Aorta (tissue), 5 donors: ENCODE measurements around the gene ANKFY1. TPM values are rescaled to one million over a fixed set of nuclear protein-coding genes. Genes with fewer than 3 reads are reported as not detected.
A peak's percentile ranks its signal among the peaks of the same experiment; 100 is the strongest.

Source experiments
- ATAC-seq: fragments of 200-7000 bp; cut with Tn5 transposase; one replicate; pipeline ENCODE4 v1.9.1; 2022; ENCODE audit warnings: moderate library complexity; ENCODE audit not compliant: low FRiP score
- DNase-seq, 2 donors: peaks; one replicate each; pipeline ENCODE4 v3.0.0-alpha.2; 2020
- H3K27ac ChIP-seq, 2 donors: one replicate each; pipeline ENCODE4 v1.5.1; 2013; ENCODE audit warnings: low read length in 2 of 2, mild to moderate bottlenecking in 2 of 2, moderate library complexity in 2 of 2, control low read depth in 1 of 2, inconsistent platforms in 1 of 2, low read depth in 1 of 2
- H3K27me3 ChIP-seq, 2 donors: one replicate each; pipeline ENCODE4 v1.6.1; 2013; ENCODE audit warnings: control low read depth in 1 of 2, low read length in 1 of 2, mild to moderate bottlenecking in 1 of 2, moderate library complexity in 1 of 2; ENCODE audit not compliant: insufficient read depth in 2 of 2, control insufficient read depth in 1 of 2
- H3K36me3 ChIP-seq, 2 donors: one replicate each; pipeline ENCODE4 v1.6.1; 2013; ENCODE audit warnings: control low read depth in 1 of 2, low read length in 1 of 2, mild to moderate bottlenecking in 1 of 2; ENCODE audit not compliant: insufficient read depth in 2 of 2, control insufficient read depth in 1 of 2
- H3K4me1 ChIP-seq, 2 donors: one replicate each; pipeline ENCODE4 v1.6.1; 2013; ENCODE audit warnings: low read length in 2 of 2, control low read depth in 1 of 2, mild to moderate bottlenecking in 1 of 2, moderate library complexity in 1 of 2; ENCODE audit not compliant: insufficient read depth in 2 of 2, control insufficient read depth in 1 of 2
- H3K4me3 ChIP-seq, 2 donors: one replicate each; pipeline ENCODE4 v1.5.1; 2013; ENCODE audit warnings: low read length in 2 of 2, control low read depth in 1 of 2, mild to moderate bottlenecking in 1 of 2
- H3K9me3 ChIP-seq: one replicate; pipeline ENCODE4 v1.6.1; 2013; ENCODE audit warnings: mild to moderate bottlenecking, low read length; ENCODE audit not compliant: control insufficient read depth
- WGBS, 2 donors: extraction: QIAGEN DNeasy Blood & Tissue Kit; methylation state at CpG; one replicate each; pipeline ENCODE4 v1.1.7; 2013; 5-methylcytosine and 5-hydroxymethylcytosine counted together
- intact Hi-C, 2 donors: fragments of 100-400 bp; cut with DNase I; formaldehyde crosslinking; loops; one replicate each; pipeline versions ENCODE4 v1.14.2 to v1.15.0; 2022
- polyA plus RNA-seq, 2 donors: library from polyadenylated mRNA; stranded (reverse); fragments of 200-250 nt; gene quantifications; one replicate each; pipeline ENCODE4 v1.2.3, GENCODE V29; 2013
- total RNA-seq, 2 donors: library from RNA; stranded (reverse); fragmentation: NEBNext Ultra II Directional; extraction: Animal tissue kit (Norgen Biotek cat#: 25700); gene quantifications; one replicate each; pipeline ENCODE4 v1.2.1, GENCODE V29; 2021
- donor health status: healthy with polysubstance abuse.
- donor health status: Bipolar disorder and iron deficiency.
- donor health status: DM: no; HTN: no; CAD: no.
- donor health status: DM: no; HTN: no; CAD: no.
- donor health status: DM: yes; HTN: yes; CAD: no.

ANKFY1 gene
- total and polyA plus RNA-seq, 4 donors: 4.5 to 71.6 (median 37.7) TPM

DNA sequence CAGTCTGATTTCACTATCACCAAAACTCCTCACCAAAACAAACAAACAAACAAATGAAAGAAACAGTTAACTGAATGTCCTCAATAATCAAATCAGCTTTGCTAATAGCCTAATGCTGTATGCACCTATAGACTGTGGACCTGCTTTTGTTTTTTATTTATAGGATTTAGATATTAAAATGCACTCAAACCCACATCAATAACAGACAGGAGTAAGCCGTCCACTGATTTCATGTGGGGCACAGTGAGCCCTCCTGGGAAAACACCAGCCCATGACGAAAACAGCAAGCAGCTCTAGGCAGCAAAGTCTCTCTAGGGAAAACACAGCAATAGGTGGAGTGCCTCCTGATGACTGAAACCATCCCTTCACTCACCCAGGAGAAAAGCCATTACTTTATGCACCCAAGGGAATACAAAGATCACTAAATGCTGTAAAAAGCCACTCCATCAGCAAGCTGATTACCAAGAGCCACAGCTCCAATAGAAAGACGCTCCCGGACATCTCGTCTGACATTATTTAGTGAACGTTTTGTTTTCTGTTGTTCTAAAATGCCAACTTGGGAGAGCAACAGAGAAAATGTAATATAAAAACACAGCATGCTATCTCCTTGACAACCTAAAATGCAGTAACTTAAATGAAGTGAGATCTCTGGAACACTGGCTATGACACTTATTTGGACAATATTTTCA lies 47.8 kb downstream of the ANKFY1 start:
- Histone ChIP-seq H3K4me3 (no peak overlapping the region), H3K27ac (no peak overlapping the region), H3K27me3 (no peaks in the 10 kb centered on the region), H3K9me3 (no peaks in the 10 kb centered on the region), H3K36me3 (no peaks in the 10 kb centered on the region), H3K4me1 (no peaks in the 10 kb centered on the region)
- DNase-seq: no peak
- intact Hi-C loops: loop anchor here (1.0 to 10.0 kb wide), 7 partner anchors 33 to 409 kb away; partner anchors contain the start of gene ANKFY1 (in 2 of the 2)
- WGBS, 2 donors: 48 to 63% methylated on average over 6 of the region's 6 CpGs
- ATAC-seq: no peak

DNA sequence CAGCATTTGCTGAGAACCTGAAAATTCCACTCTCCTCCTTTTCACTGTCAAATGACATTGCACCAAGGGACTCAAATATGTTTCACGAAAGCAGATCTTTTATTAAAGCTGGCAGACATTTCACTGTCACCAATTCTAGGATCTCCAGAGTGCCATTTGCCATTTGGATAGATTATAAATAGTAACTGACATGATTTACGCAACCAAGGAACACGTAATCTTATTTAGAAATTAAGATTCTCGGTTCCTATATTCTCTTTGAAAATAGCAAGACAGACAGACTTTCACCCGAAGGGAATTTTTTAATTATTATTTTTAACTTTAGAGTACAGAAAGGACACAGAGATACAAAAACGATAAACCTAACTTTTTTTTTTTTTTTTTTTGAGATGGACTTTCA lies 49.6 kb downstream of the ANKFY1 start:
- no peaks in the 10 kb centered on the region for H3K27me3 ChIP-seq
- no peak overlapping the region for H3K27ac ChIP-seq
- intact Hi-C loops: loop anchor here (2.0 to 10.0 kb wide), 3 partner anchors 35 to 411 kb away; partner anchors contain the start of gene ANKFY1 (in 1 of the 2)
- H3K36me3 ChIP-seq: no peaks in the 10 kb centered on the region
- H3K9me3 ChIP-seq: no peaks in the 10 kb centered on the region
- H3K4me3 ChIP-seq: no peak overlapping the region
- ATAC-seq: no peak
- DNase-seq: no peak
- no peaks in the 10 kb centered on the region for H3K4me1 ChIP-seq
- 52 to 66% methylated on average over 6 of the region's 6 CpGs for WGBS, 2 donors

DNA sequence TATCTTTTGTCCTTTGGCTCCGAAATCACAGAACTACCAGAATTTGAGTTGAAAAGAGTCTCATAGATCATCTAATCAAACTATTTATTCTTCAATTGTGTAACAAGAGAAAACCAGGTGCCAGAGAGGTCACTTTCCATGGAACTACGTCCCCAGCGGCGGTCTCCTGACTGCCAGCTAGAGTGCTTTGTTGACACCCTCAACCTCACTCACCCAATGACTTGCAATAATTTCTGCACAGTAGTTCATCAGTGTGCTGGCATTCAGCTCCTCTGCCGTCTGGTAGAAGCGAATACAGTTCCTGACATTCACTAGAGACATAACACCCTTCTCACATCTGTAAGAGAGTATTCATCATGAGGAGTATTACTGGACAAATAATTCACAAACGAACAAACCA lies 54.2 kb downstream of the ANKFY1 start:
- Histone ChIP-seq H3K4me1 (peaks cover 2% of the 10 kb centered on the region in 2 donors), H3K36me3 (no peaks in the 10 kb centered on the region), H3K27ac (no peak overlapping the region), H3K9me3 (no peaks in the 10 kb centered on the region), H3K27me3 (no peaks in the 10 kb centered on the region), H3K4me3 (no peak overlapping the region)
- intact Hi-C loops: loop anchor here in 1 of 2 donors (5.0 to 10.0 kb wide), 2 partner anchors 158 to 415 kb away; partner anchors contain the start of gene UBE2G1
- 93 to 96% methylated on average over 7 of the region's 7 CpGs for WGBS, 2 donors
- DNase-seq: no peak
- ATAC-seq: no peak

DNA sequence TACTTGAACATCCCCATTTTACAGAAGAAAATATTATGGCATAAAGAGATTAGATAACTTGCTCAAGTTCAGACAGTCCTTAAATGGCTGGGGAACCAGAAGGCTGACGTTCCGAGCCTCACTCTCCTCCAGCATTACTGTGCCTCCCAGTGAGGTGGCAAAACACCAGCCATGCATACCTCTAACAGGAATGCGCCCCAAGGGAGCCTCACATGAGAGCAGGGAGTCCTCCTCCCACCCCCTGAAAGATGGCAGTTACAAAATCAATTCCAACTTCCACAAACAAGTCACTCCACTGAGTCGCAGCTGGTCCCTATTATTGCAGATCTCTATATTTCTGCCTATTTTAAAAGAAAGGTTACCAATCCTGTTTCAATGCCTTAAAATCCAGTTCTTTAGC lies 55.5 kb downstream of the ANKFY1 start:
- peaks cover 2 to 5% of the 10 kb centered on the region in 2 donors for H3K4me1 ChIP-seq
- ATAC-seq: no peak
- intact Hi-C loops: loop anchor here in 1 of 2 donors (5.0 kb wide), 1 partner anchor 159 kb away; the partner anchor contains the start of gene UBE2G1
- H3K9me3 ChIP-seq: no peaks in the 10 kb centered on the region
- H3K4me3 ChIP-seq: no peak overlapping the region
- H3K27me3 ChIP-seq: no peaks in the 10 kb centered on the region
- 1 to 19% methylated on average over 4 of the region's 4 CpGs for WGBS, 2 donors
- DNase-seq: peak in 1 of 2 donors; percentile 82
- peak overlapping the region in 1 of 2 donors; percentile 86 for H3K27ac ChIP-seq
- H3K36me3 ChIP-seq: no peaks in the 10 kb centered on the region

- no peak for DNase-seq
- 86 to 89% methylated on average over 10 of the region's 10 CpGs for WGBS, 2 donors
- no peaks in the 10 kb centered on the region for H3K9me3 ChIP-seq
- H3K27me3 ChIP-seq: no peaks in the 10 kb centered on the region
- ATAC-seq: no peak
- peak overlapping the region; percentile 88 to 97 for H3K27ac ChIP-seq
- H3K36me3 ChIP-seq: no peaks in the 10 kb centered on the region
- H3K4me3 ChIP-seq: no peak overlapping the region
- H3K4me1 ChIP-seq: peaks cover 2 to 5% of the 10 kb centered on the region in 2 donors
- intact Hi-C loops: loop anchor here in 1 of 2 donors (5.0 kb wide), 1 partner anchor 160 kb away; the partner anchor contains the start of gene UBE2G1
These were observed 56.8 kb downstream of the ANKFY1 start for GRCh38 chr17:4206962-4207361.

DNA sequence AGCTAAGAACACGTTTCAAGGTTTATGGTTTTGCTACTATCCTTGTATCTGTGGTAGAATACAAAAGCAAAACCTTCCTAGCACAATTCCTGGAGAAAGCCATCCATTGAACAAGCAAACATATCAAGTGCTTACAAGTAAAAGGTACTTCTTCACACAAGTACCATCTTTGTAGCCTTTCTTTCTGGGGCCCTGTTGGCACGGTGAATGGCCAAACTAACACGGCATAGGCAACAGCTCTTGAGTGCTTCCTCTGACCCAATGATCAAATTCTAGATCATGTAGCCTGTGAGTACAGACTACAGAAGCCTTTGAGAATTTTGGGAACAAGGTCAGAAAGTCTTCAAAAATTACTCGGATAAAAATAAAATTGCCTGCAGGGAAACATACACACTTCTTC lies 57.9 kb downstream of the ANKFY1 start:
- Histone ChIP-seq H3K27ac (peak overlapping the region; percentile 85 to 88), H3K9me3 (no peaks in the 10 kb centered on the region), H3K4me1 (peaks cover 2 to 5% of the 10 kb centered on the region in 2 donors), H3K27me3 (no peaks in the 10 kb centered on the region), H3K4me3 (no peak overlapping the region), H3K36me3 (no peaks in the 10 kb centered on the region)
- intact Hi-C loops: loop anchor here (2.0 to 5.0 kb wide), 2 partner anchors 15 to 161 kb away; partner anchors contain the start of gene UBE2G1 (in 1 of the 2)
- DNase-seq (no peak), ATAC-seq (no peak)
- 54 to 60% methylated on average over 4 of the region's 4 CpGs for WGBS, 2 donors

- no peak overlapping the region for H3K4me3 ChIP-seq
- DNase-seq (peak in 1 of 2 donors; percentile 71), ATAC-seq (peak; percentile 89)
- peak overlapping the region in 1 of 2 donors; percentile 95 for H3K27ac ChIP-seq
- no peaks in the 10 kb centered on the region for H3K9me3 ChIP-seq
- intact Hi-C loops: loop anchor here (2.0 to 5.0 kb wide), 2 partner anchors 14 to 163 kb away; partner anchors contain the start of gene UBE2G1 (in 1 of the 2)
- no peaks in the 10 kb centered on the region for H3K36me3 ChIP-seq
- peaks cover 2 to 5% of the 10 kb centered on the region in 2 donors for H3K4me1 ChIP-seq
- WGBS, 2 donors: 1 to 4% methylated on average over 6 of the region's 6 CpGs
- H3K27me3 ChIP-seq: no peaks in the 10 kb centered on the region
These were observed 59.0 kb downstream of the ANKFY1 start for GRCh38 chr17:4204710-4205173.

- ATAC-seq (peak; percentile 58), DNase-seq (no peak)
- WGBS, 2 donors: 9 to 22% methylated on average over 6 of the region's 6 CpGs
- Histone ChIP-seq H3K4me3 (no peak overlapping the region), H3K36me3 (no peaks in the 10 kb centered on the region), H3K27me3 (no peaks in the 10 kb centered on the region), H3K9me3 (no peaks in the 10 kb centered on the region), H3K4me1 (peaks cover 2 to 5% of the 10 kb centered on the region in 2 donors), H3K27ac (peak overlapping the region; percentile 86 to 94)
- intact Hi-C loops: loop anchor here in 1 of 2 donors (2.0 kb wide), 1 partner anchor 13 kb away; no protein-coding TSS in a partner anchor
These were observed 59.6 kb downstream of the ANKFY1 start for GRCh38 chr17:4204190-4204589.
